ENCODE data around the gene LUZP2. TPM values are rescaled to one million over a fixed set of nuclear protein-coding genes. Genes with fewer than 3 reads are reported as not detected.
A peak's percentile ranks its signal among the peaks of the same experiment; 100 is the strongest.

Gene LUZP2
- total RNA-seq, 4 donors from 2014 or later = 0.16 to 0.17 TPM; not detected in 2

DNA sequence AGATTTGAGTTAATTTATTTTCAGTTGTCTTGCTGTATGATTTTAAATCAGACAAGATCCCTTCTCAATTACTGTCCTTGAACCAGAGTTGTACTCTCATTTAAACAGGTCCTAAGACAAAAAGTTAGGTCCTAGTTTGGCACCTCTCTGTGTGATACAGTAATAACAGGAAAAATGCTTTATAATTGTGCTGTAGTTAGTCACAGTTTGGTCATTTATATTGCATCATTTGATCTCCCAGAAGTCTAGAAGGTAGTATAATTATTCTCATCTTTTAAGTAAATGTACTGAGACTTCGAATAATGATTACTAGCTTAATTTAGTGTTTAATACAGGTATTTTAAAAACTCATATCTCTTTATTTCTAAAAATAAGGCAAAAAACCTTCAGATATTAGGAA lies 18.1 kb upstream of the LUZP2 start:
- no peaks in the 10 kb centered on the region for H3K27me3 ChIP-seq
- H3K27ac ChIP-seq = no peak overlapping the region
- WGBS, 2 donors (ENCODE audit: low coverage in 1 of 2) = 87 to 94% methylated on average over 1 of the region's 1 CpG
- no peak for TF ChIP-seq EP300 (IDR thresholded peaks at IDR 0.05)
- no peak for TF ChIP-seq POLR2A (IDR thresholded peaks at IDR 0.05)
- H3K4me3 ChIP-seq = no peak overlapping the region
- no peaks in the 10 kb centered on the region for H3K36me3 ChIP-seq
- peaks cover 0 to 8% (median 0%) of the 10 kb centered on the region in 3 donors for H3K9me3 ChIP-seq
- no peak for ATAC-seq
- H3K4me1 ChIP-seq = no peaks in the 10 kb centered on the region

DNA sequence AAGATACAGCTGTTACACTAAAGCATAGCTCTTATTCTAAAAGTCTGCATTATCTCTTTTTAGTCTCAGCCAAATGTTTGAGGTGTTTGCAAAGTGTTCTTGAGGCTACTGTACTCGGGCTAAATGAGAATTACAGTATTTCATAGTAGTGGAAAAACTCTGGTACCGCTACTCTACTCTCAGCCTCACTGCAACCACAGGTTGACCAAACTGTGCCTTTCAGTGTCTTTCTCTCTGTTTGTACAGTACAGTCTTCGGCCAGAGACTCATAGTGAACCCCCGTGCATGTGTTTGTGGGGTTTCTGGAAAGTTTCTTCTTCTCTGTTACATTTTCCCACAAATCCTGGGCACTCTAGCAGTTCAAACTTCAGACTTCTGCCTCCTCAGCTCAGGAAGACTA lies 7.4 kb upstream of the LUZP2 start:
- no peak overlapping the region for H3K4me3 ChIP-seq
- H3K9me3 ChIP-seq = no peaks in the 10 kb centered on the region
- no peak for ATAC-seq
- no peak overlapping the region for H3K27ac ChIP-seq
- no peaks in the 10 kb centered on the region for H3K4me1 ChIP-seq
- no peaks in the 10 kb centered on the region for H3K36me3 ChIP-seq
- WGBS, 2 donors (ENCODE audit: low coverage in 1 of 2) = 85% methylated on average over 4 of the region's 4 CpGs
- no peaks in the 10 kb centered on the region for H3K27me3 ChIP-seq
- TF ChIP-seq POLR2A (IDR thresholded peaks at IDR 0.05) = no peak
- TF ChIP-seq, protein P1, sequence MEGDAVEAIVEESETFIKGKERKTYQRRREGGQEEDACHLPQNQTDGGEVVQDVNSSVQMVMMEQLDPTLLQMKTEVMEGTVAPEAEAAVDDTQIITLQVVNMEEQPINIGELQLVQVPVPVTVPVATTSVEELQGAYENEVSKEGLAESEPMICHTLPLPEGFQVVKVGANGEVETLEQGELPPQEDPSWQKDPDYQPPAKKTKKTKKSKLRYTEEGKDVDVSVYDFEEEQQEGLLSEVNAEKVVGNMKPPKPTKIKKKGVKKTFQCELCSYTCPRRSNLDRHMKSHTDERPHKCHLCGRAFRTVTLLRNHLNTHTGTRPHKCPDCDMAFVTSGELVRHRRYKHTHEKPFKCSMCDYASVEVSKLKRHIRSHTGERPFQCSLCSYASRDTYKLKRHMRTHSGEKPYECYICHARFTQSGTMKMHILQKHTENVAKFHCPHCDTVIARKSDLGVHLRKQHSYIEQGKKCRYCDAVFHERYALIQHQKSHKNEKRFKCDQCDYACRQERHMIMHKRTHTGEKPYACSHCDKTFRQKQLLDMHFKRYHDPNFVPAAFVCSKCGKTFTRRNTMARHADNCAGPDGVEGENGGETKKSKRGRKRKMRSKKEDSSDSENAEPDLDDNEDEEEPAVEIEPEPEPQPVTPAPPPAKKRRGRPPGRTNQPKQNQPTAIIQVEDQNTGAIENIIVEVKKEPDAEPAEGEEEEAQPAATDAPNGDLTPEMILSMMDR (IDR thresholded peaks at IDR 0.05) = no peak
- TF ChIP-seq EP300 (IDR thresholded peaks at IDR 0.05) = no peak
- no peak for TF ChIP-seq POLR2AphosphoS5 (IDR thresholded peaks at IDR 0.05)

DNA sequence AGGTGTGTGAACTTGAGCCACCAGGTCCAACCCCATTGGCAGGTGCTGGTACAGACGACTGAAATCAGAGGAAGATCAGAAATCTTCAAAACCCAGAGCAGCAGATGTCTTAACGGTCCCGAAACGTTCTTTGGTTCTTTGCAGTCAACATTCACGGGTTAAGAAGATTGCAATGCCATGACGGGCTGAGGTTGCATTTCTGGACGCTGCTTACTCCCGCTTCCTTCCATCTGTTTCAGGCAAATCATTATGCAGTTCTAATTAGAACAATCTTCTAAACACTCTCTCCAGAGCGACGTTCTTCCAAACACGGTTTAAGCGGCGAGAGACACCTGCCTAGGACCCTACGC lies 492 bp upstream of the LUZP2 start:
- Histone ChIP-seq H3K9me3 (no peaks in the 10 kb centered on the region), H3K27ac (no peak overlapping the region), H3K4me3 (peak overlapping the region; percentile 10 to 44), H3K4me1 (peaks cover 0 to 11% (median 0%) of the 10 kb centered on the region in 3 donors), H3K27me3 (peaks cover 27% of the 10 kb centered on the region), H3K36me3 (no peaks in the 10 kb centered on the region)
- WGBS, 2 donors (ENCODE audit: low coverage in 1 of 2) = 3 to 9% methylated on average over 8 to 14 of the region's 14 CpGs
- no peak for ATAC-seq
- TF ChIP-seq EP300 (IDR thresholded peaks at IDR 0.05) = no peak
- TF ChIP-seq, protein P1 (IDR thresholded peaks at IDR 0.05) = no peak
- TF ChIP-seq POLR2A (IDR thresholded peaks at IDR 0.05) = no peak
- TF ChIP-seq POLR2AphosphoS5 (IDR thresholded peaks at IDR 0.05) = no peak

DNA sequence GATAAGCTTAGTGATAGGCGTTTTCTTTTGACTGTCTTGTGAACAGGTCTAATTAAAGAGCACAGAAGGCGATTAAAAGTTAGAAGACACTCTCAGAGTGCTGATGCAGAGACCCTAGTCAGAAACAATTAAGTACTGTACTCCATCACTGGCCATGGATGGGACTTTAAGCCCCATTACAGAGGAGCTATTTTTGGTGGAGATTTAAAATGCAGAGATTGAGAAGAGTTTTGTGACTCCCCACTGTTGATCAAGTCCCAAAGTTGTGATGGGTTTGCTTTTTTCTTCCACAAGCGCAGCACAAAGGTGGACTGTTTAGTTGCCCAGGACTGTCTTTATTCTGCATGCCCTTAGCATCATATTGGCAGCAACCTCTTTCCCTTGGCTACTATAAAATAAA lies 978 bp downstream of the LUZP2 start:
- H3K27ac ChIP-seq = no peak overlapping the region
- H3K27me3 ChIP-seq = peaks cover 27% of the 10 kb centered on the region
- H3K4me1 ChIP-seq = peaks cover 0 to 11% (median 0%) of the 10 kb centered on the region in 3 donors
- 76 to 90% methylated on average over 3 of the region's 3 CpGs for WGBS, 2 donors (ENCODE audit: low coverage in 1 of 2)
- no peak for TF ChIP-seq POLR2A (IDR thresholded peaks at IDR 0.05)
- no peak for TF ChIP-seq POLR2AphosphoS5 (IDR thresholded peaks at IDR 0.05)
- TF ChIP-seq, protein P1 (IDR thresholded peaks at IDR 0.05) = no peak
- TF ChIP-seq EP300 (IDR thresholded peaks at IDR 0.05) = no peak
- H3K4me3 ChIP-seq = no peak overlapping the region
- ATAC-seq = no peak
- H3K9me3 ChIP-seq = no peaks in the 10 kb centered on the region
- H3K36me3 ChIP-seq = no peaks in the 10 kb centered on the region

DNA sequence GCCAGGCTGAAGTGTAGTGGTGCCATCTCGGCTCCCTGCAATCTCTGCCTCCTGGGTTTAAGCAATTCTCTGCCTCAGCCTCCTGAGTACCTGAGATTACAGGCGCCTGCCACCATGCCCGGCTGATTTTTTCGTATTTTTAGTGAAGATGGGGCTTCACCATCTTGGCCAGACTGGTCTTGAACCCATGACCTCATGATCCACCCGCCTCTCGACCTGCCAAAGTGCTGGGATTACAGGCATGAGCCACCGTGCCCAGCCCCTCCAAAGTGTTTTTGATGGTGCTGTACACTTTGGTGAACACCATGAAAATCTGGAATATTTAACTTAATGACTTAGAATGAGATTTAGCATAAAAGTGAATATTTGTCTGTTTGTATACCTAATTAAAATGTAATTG lies 5.6 kb downstream of the LUZP2 start:
- TF ChIP-seq POLR2AphosphoS5 (IDR thresholded peaks at IDR 0.05) (no peak), POLR2A (IDR thresholded peaks at IDR 0.05) (no peak), EP300 (IDR thresholded peaks at IDR 0.05) (no peak)
- TF ChIP-seq, protein P1 (IDR thresholded peaks at IDR 0.05) = no peak
- no peak overlapping the region for H3K27ac ChIP-seq
- H3K4me3 ChIP-seq = no peak overlapping the region
- no peaks in the 10 kb centered on the region for H3K9me3 ChIP-seq
- 80 to 97% methylated on average over 4 to 7 of the region's 7 CpGs for WGBS, 2 donors (ENCODE audit: low coverage in 1 of 2)
- ATAC-seq = no peak
- peaks cover 13% of the 10 kb centered on the region for H3K27me3 ChIP-seq
- H3K4me1 ChIP-seq = no peaks in the 10 kb centered on the region
- H3K36me3 ChIP-seq = no peaks in the 10 kb centered on the region

Data from gastroesophageal sphincter (tissue), 4 donors.